ENCODE data around the gene TMED1. TPM values are rescaled to one million over a fixed set of nuclear protein-coding genes. Genes with fewer than 3 reads are reported as not detected.

The TMED1 gene
- total RNA-seq, 6 donors from 2014 or later = 11.3 to 40.7 (median 25.1) TPM

Small RNA genes within 50 kb of the gene (small RNA-seq; reads per million reads assigned to genes)
- gene MIR199A1 (0 to 0.14 (median 0) reads per million in 4 donors), gene MIR6793 (0.22 to 1.3 (median 0.28) reads per million in 4 donors)

Other genes with a start within 250 kb of the TMED1 start
- gene AP1M2, start 248.9 kb downstream of the TMED1 start, total RNA-seq = 10 to 100 TPM; 35.1 to 63.1 (median 45.7) TPM
- 100 to 1,000 TPM; 117 to 333 (median 197) TPM for gene SLC44A2, start 210.7 kb downstream of the TMED1 start, total RNA-seq
- gene ILF3, start 181.9 kb downstream of the TMED1 start, total RNA-seq = 100 to 1,000 TPM; 121 to 193 (median 169) TPM
- gene QTRT1, start 134.8 kb downstream of the TMED1 start, total RNA-seq = 10 to 100 TPM; 11.0 to 85.9 (median 32.5) TPM
- gene DNM2, start 118.1 kb downstream of the TMED1 start, total RNA-seq = 100 to 1,000 TPM; 238 to 744 (median 318) TPM
- 10 to 100 TPM in 2 of 6 donors, 1 to 10 TPM in 4; 2.8 to 26.2 (median 6.8) TPM for gene C19orf38, start 12.2 kb upstream of the TMED1 start, total RNA-seq
- 10 to 100 TPM; 19.0 to 30.6 (median 25.3) TPM for gene CARM1, start 35.3 kb upstream of the TMED1 start, total RNA-seq
- gene YIPF2, start 92.4 kb upstream of the TMED1 start, total RNA-seq = 10 to 100 TPM; 18.9 to 56.6 (median 49.5) TPM
- gene TIMM29, start 92.6 kb upstream of the TMED1 start, total RNA-seq = 10 to 100 TPM; 20.2 to 46.1 (median 32.7) TPM
- 100 to 1,000 TPM in 3 of 6 donors, 10 to 100 TPM in 3; 82.8 to 245 (median 108) TPM for gene SMARCA4, start 124.8 kb upstream of the TMED1 start, total RNA-seq

All from upper lobe of left lung (tissue), 6 donors.